Smooth muscle cell of bladder (primary cell): ENCODE measurements around the gene ASPRV1. TPM values are rescaled to one million over a fixed set of nuclear protein-coding genes. Genes with fewer than 3 reads are reported as not detected.

Source experiments
- total RNA-seq: library from RNA; depleted of rRNA; stranded (reverse); fragments of >200 nt; gene quantifications from 2 replicates; pipeline ENCODE4 v1.2.3, GENCODE V29; 2014

Gene ASPRV1
- 0.14 and 0.28 TPM in 2 replicates for total RNA-seq

GRCh38 chr2:69961496-69961895, at the start of gene ASPRV1:
TSS of gene ASPRV1 (minus strand) at chr2:69961631. CDS start at chr2:69961436, 195 bp downstream.

DNA sequence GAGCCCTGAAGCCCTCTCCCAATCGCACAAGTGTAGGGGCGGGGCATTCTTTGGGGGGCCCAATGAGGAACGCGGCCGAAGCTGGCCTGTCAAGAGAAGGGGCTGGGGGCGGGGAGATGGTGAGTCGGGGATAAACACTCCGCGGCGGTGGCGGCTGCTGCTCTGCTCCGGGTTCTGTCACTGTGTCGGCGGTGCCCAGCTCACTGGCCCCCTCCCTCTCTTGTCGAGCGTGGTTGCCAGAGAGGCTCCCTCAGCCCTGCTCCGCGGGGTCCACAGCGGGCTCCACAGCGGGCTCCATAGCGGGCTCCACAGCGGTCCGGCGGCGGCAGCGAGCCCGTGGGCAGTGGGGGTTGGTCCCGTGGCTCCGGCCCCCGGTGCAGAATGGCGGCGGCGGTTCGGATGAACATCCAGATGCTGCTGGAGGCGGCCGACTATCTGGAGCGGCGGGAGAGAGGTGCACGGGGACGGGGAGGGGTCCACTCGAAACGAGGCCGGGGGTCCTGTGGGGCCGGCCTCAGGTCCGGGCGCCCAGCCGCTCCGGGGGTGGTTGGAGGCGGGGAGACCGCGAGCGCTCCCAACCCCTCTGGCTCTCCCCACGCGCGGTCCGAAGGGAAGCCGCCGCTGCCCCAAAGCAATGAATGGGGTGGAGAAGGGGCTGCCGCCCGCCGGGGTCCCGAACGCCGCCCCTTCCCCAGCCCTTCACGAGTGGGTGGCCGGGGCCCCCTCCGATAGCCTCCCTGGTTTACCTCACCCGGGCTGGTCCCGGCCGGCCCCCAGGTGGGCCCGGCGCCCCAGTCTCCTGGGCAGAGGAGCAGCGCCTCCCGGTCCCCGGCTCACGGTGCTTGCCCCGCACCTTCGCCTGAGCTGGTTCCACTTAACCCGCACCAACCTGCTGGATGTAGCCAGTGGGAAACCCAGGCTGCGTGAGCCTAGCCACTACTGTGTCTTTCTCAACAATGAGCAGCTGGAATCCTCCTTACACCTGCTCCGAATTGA, 46.2 kb downstream of the ASPRV1 start, which contains the start of gene MXD1:
Gene MXD1, plus strand, starts transcription at position 160 of the 996 bp plus-strand sequence. Its CDS starts 222 bp downstream, at position 382.

Other genes with a start within 250 kb of the ASPRV1 start
- 50.9 and 87.0 TPM in 2 replicates for gene ANXA4, start 219.5 kb downstream of the ASPRV1 start, total RNA-seq
- gene GMCL1, start 132.0 kb downstream of the ASPRV1 start, total RNA-seq: 5.7 and 8.5 TPM in 2 replicates
- 24.6 and 31.3 TPM in 2 replicates for gene SNRNP27, start 67.7 kb downstream of the ASPRV1 start, total RNA-seq
- 5.3 and 5.8 TPM in 2 replicates for gene MXD1, start 46.5 kb downstream of the ASPRV1 start, total RNA-seq
- 15.8 and 25.8 TPM in 2 replicates for gene PCBP1, start 125.8 kb upstream of the ASPRV1 start, total RNA-seq
- gene C2orf42, start 229.4 kb upstream of the ASPRV1 start, total RNA-seq: 15.9 and 16.2 TPM in 2 replicates